A549 (cell line): ENCODE data around the gene CADM1. TPM values are rescaled to one million over a fixed set of nuclear protein-coding genes. Genes with fewer than 3 reads are reported as not detected.
A peak's percentile ranks its signal among the peaks of the same experiment; 100 is the strongest.

Experiments
- ATAC-seq, 2 experiments: fragments of 200-7000 bp in 1 of 2; fragments of >200 bp in 1 of 2; cut with Nextera tagmentation in 1 of 2; cut with Tn5 transposase in 1 of 2; 3 replicates each; pipeline versions ENCODE4 v1.8.0 to v1.9.1; 2018 to 2020; ENCODE audit warnings: mild to moderate bottlenecking in 1 of 2, moderate library complexity in 1 of 2
- CTCF ChIA-PET: fragments of 300-600 bp; sonication (Branson Sonifier 250); formaldehyde crosslinking; extraction: SDS; loops from one replicate; lab custom pipeline; 2021; ENCODE audit warnings: antibody characterized with exemption, inconsistent platforms; lab: Yijun Ruan, JAX
- POLR2A ChIA-PET: fragments of 350-600 bp; formaldehyde crosslinking; extraction: SDS; loops from one replicate; lab custom pipeline; 2021; ENCODE audit warnings: antibody characterized with exemption, inconsistent platforms; lab: Yijun Ruan, JAX
- DNase-seq, 2 experiments: peaks; one replicate each; pipeline versions ENCODE4 v3.0.0 to v3.0.0-alpha.2; 2011 to 2016; ENCODE audit warnings: low read depth in 1 of 2, low spot score in 1 of 2
- FAIRE-seq: peaks from 2 replicates; lab custom pipeline; 2011; peaks lifted over from hg19 to GRCh38; lab: Jason Lieb, UNC
- H3K27ac ChIP-seq, 2 experiments: fragments of >200 bp; sonication (Bioruptor Twin); formaldehyde crosslinking; 3 replicates each; pipeline ENCODE4 v1.5.1; 2016 to 2017
- H3K4me1 ChIP-seq: fragments of >200 bp; sonication (Bioruptor Twin); formaldehyde crosslinking; 3 replicates; pipeline ENCODE4 v1.6.1; 2016
- H3K4me2 ChIP-seq: fragments of >200 bp; sonication (Bioruptor Twin); formaldehyde crosslinking; 3 replicates; pipeline ENCODE4 v1.6.1; 2016
- H3K4me3 ChIP-seq: fragments of >200 bp; sonication (Bioruptor Twin); formaldehyde crosslinking; 3 replicates; pipeline ENCODE4 v1.5.1; 2016
- H3K9me3 ChIP-seq: fragments of >200 bp; sonication (Bioruptor Twin); formaldehyde crosslinking; 3 replicates; pipeline ENCODE4 v1.6.1; 2016
- CEBPB ChIP-seq, 2 experiments: fragments of >200 bp in 1 of 2; sonication (Bioruptor Twin) in 1 of 2; formaldehyde crosslinking in 1 of 2; IDR thresholded peaks; 2 replicates each; pipeline ENCODE4 v1.6.1; 2012 to 2016
- EP300 ChIP-seq, 2 experiments: fragments of >200 bp; sonication (Bioruptor Twin); formaldehyde crosslinking; IDR thresholded peaks; 2 replicates in 1 of 2; 3 replicates in 1 of 2; pipeline ENCODE4 v1.6.1; 2016 to 2017
- FOXS1 ChIP-seq: fragments of 250-450 bp; sonication (Bioruptor Pico); IDR thresholded peaks from 2 replicates; pipeline ENCODE4 v1.5.0; 2020; ENCODE audit warnings: mild to moderate bottlenecking, moderate library complexity
- HEYL ChIP-seq: fragments of 250-450 bp; sonication (Bioruptor Pico); IDR thresholded peaks from 2 replicates; pipeline ENCODE4 v1.8.0; 2021; ENCODE audit warnings: mild to moderate bottlenecking, moderate library complexity
- HOXB13 ChIP-seq: fragments of 250-450 bp; sonication (Bioruptor Pico); IDR thresholded peaks from 2 replicates; pipeline ENCODE4 v1.5.0; 2020; ENCODE audit warnings: low read depth, mild to moderate bottlenecking, moderate library complexity
- HOXB5 ChIP-seq: fragments of 250-450 bp; sonication (Bioruptor Pico); IDR thresholded peaks from 2 replicates; pipeline ENCODE4 v1.5.0; 2020; ENCODE audit warnings: mild to moderate bottlenecking, moderate library complexity
- KDM5A ChIP-seq: fragments of 200-600 bp; sonication (generic); IDR thresholded peaks from 2 replicates; pipeline ENCODE4 v1.6.1; 2016; ENCODE audit warnings: antibody characterized with exemption, mild to moderate bottlenecking
- MAFK ChIP-seq: fragments of 450-650 bp; IDR thresholded peaks from 2 replicates; pipeline ENCODE4 v1.6.1; 2014; ENCODE audit not compliant: partially characterized antibody
- MYC ChIP-seq: IDR thresholded peaks from 2 replicates; pipeline ENCODE4 v1.6.1; 2012; ENCODE audit warnings: mild to moderate bottlenecking, inconsistent platforms, low read length, improper control_type of control experiment, borderline replicate concordance
- NPAS2 ChIP-seq: fragments of 250-450 bp; sonication (Bioruptor Pico); IDR thresholded peaks from 2 replicates; pipeline ENCODE4 v1.8.0; 2022; ENCODE audit warnings: mild to moderate bottlenecking, moderate library complexity, borderline replicate concordance
- PHF8 ChIP-seq: fragments of 200-600 bp; sonication (generic); IDR thresholded peaks from 2 replicates; pipeline ENCODE4 v1.6.1; 2016; ENCODE audit warnings: low read depth, mild to moderate bottlenecking, antibody characterized with exemption, moderate library complexity, borderline replicate concordance
- POLR2A ChIP-seq: IDR thresholded peaks from 2 replicates; pipeline ENCODE4 v1.6.1; 2012; ENCODE audit warnings: mild to moderate bottlenecking, low read length
- RCOR1 ChIP-seq: fragments of 150-350 bp; IDR thresholded peaks from 2 replicates; pipeline ENCODE4 v1.6.1; 2014; ENCODE audit warnings: antibody characterized with exemption, low read length, low read depth
- RNF2 ChIP-seq: fragments of 200-600 bp; sonication (generic); IDR thresholded peaks from 2 replicates; pipeline ENCODE4 v1.6.1; 2016; ENCODE audit warnings: low read depth, mild to moderate bottlenecking, antibody characterized with exemption, moderate library complexity, borderline replicate concordance
- TP53 ChIP-seq: fragments of 250-450 bp; sonication (Bioruptor Pico); IDR thresholded peaks from 2 replicates; pipeline ENCODE4 v1.5.0; 2021; ENCODE audit warnings: mild to moderate bottlenecking, moderate library complexity
- WGBS: methylation state at CpG from one replicate; pipeline ENCODE4 v1.1.6; 2017; ENCODE audit errors: missing lambda C conversion rate; 5-methylcytosine and 5-hydroxymethylcytosine counted together
- polyA plus RNA-seq, 4 experiments: library from polyadenylated mRNA; depleted of rRNA in 3 of 4; stranded (reverse); fragments of >200 nt; fragmentation: RNase III in 1 of 4; extraction: RNeasy Plus Mini Kit Qiagen cat#74134 plus additional on column Dnase treatment in 1 of 4; gene quantifications; 2 replicates in 3 of 4; 3 replicates in 1 of 4; pipeline ENCODE4 v1.2.3, GENCODE V29; 2011 to 2017
- TF ChIP-seq, protein P1 (sequence below): fragments of 450-650 bp; IDR thresholded peaks from 2 replicates; pipeline ENCODE4 v1.6.1; 2014; ENCODE audit warnings: antibody characterized with exemption
- TF ChIP-seq, protein P2 (sequence below): fragments of >200 bp; sonication (Bioruptor Twin); formaldehyde crosslinking; IDR thresholded peaks from 2 replicates; pipeline ENCODE4 v1.6.1; 2016
- TF ChIP-seq, protein P3 (sequence below): IDR thresholded peaks from 2 replicates; pipeline ENCODE4 v1.6.1; 2012; ENCODE audit warnings: low read depth, borderline replicate concordance
- TF ChIP-seq, protein P4 (sequence below): fragments of >200 bp; sonication (Bioruptor Twin); formaldehyde crosslinking; IDR thresholded peaks from 3 replicates; pipeline ENCODE4 v1.6.1; 2016

The CADM1 gene
- polyA plus RNA-seq, 2 of the 4 experiments (the other 2 are of a cell fraction): 33.4 to 36.7 TPM

DNA sequence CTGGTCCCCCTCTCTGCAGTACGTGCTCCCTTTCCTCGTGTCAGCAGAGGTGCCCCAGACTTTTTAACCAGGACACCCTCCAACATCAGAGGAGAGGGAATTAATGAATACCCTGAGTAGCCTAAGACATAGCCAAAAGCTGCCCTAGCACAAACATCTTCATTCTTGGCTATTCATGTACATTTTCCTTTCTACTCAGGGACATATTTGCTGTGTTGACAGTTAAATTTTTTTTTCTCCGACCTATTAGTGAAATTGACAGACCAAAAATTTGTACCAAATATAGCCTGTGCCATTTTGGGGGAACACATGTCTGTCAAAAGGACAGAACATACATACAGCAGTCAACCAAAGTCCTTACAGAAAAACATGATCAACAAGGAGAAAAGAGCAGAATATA lies 33.3 kb downstream of the CADM1 start:
- WGBS: 94% methylated on average over 3 of the region's 3 CpGs
- no peak overlapping the region for H3K4me3 ChIP-seq
- DNase-seq: no peak
- ChIA-PET POLR2A (no interaction called here), CTCF (interaction anchor here (1.4 kb wide), 1 partner anchor 173 kb away, joined by 3 read pairs; no protein-coding TSS in a partner anchor)
- peaks cover 12% of the 10 kb centered on the region for H3K4me1 ChIP-seq
- H3K9me3 ChIP-seq: no peaks in the 10 kb centered on the region
- no peak for FAIRE-seq
- ATAC-seq: no peak
- TF ChIP-seq CEBPB (IDR thresholded peaks at IDR 0.05) (no peak), MAFK (peak; percentile 24)
- H3K4me2 ChIP-seq: peak overlapping the region; percentile 30
- H3K27ac ChIP-seq: no peak overlapping the region

DNA sequence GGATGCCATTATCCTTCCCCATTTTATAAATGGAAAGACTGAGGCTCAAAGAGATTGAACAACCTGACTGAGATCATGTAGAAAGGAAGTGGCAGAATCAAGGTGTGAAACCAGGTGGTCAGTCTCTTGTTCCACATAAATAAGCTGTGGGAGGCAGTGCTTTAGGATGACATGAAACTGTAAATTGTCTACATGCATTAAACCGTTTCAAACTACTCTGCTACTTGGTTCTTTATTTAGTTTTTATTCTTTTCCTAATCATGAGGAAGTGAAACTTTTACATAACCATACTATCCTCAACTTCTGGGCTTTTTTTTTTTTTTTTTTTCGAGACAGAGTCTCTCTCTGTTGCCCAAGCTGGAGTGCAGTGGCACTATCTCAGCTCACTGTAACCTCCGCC lies 34.9 kb downstream of the CADM1 start:
- 55% methylated on average over 2 of the region's 3 CpGs for WGBS
- no peak for TF ChIP-seq TP53 (CRISPR knock-in tag)
- TF ChIP-seq MYC: no peak
- TF ChIP-seq, protein P1, sequence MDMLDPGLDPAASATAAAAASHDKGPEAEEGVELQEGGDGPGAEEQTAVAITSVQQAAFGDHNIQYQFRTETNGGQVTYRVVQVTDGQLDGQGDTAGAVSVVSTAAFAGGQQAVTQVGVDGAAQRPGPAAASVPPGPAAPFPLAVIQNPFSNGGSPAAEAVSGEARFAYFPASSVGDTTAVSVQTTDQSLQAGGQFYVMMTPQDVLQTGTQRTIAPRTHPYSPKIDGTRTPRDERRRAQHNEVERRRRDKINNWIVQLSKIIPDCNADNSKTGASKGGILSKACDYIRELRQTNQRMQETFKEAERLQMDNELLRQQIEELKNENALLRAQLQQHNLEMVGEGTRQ: no peak
- TF ChIP-seq, protein P2, sequence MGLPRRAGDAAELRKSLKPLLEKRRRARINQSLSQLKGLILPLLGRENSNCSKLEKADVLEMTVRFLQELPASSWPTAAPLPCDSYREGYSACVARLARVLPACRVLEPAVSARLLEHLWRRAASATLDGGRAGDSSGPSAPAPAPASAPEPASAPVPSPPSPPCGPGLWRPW: no peak
- TF ChIP-seq PHF8: no peak
- TF ChIP-seq, protein P3, sequence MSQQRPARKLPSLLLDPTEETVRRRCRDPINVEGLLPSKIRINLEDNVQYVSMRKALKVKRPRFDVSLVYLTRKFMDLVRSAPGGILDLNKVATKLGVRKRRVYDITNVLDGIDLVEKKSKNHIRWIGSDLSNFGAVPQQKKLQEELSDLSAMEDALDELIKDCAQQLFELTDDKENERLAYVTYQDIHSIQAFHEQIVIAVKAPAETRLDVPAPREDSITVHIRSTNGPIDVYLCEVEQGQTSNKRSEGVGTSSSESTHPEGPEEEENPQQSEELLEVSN: no peak
- no peak for TF ChIP-seq HOXB5
- TF ChIP-seq POLR2A: no peak
- no peak for TF ChIP-seq FOXS1 (CRISPR knock-in tag)
- no peak for TF ChIP-seq RNF2
- no peak for TF ChIP-seq RCOR1
- Histone ChIP-seq H3K4me3 (no peak overlapping the region), H3K9me3 (no peaks in the 10 kb centered on the region), H3K4me2 (no peak overlapping the region), H3K4me1 (peaks cover 12% of the 10 kb centered on the region), H3K27ac (no peak overlapping the region)
- FAIRE-seq (no peak), ATAC-seq (no peak), DNase-seq (no peak)
- ChIA-PET CTCF (no interaction called here), POLR2A (no interaction called here)

DNA sequence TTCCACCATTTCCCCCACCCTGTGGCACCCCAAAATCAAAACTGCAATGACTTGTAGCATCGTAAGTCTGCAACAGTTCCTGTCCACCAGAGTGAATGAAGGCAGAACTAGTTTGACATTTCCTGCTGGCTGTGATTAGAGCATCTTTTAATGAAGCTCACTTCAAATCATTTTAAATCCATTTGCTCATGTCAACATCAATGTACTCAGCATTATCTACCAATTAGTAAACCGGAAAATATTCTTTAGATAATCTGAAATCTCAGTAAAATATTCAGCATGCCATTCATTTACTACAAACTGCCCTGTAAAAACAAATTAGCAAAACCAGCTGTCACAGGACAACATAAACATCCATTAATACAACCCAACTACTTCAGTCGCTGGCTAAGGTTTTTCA lies 38.1 kb downstream of the CADM1 start:
- no peak for FAIRE-seq
- CTCF ChIA-PET: no interaction called here
- WGBS: 96% methylated on average over 3 of the region's 3 CpGs
- Histone ChIP-seq H3K4me1 (peaks cover 4% of the 10 kb centered on the region), H3K27ac (no peak overlapping the region), H3K9me3 (no peaks in the 10 kb centered on the region), H3K4me2 (no peak overlapping the region), H3K4me3 (no peak overlapping the region)
- no peak for DNase-seq
- POLR2A ChIA-PET: no interaction called here
- no peak for ATAC-seq
- TF ChIP-seq HOXB13 (CRISPR knock-in tag) (no peak), KDM5A (no peak), HEYL (no peak), PHF8 (no peak), NPAS2 (CRISPR knock-in tag) (no peak), EP300 (IDR thresholded peaks at IDR 0.05) (no peak)
- TF ChIP-seq, protein P1: no peak
- TF ChIP-seq, protein P4, sequence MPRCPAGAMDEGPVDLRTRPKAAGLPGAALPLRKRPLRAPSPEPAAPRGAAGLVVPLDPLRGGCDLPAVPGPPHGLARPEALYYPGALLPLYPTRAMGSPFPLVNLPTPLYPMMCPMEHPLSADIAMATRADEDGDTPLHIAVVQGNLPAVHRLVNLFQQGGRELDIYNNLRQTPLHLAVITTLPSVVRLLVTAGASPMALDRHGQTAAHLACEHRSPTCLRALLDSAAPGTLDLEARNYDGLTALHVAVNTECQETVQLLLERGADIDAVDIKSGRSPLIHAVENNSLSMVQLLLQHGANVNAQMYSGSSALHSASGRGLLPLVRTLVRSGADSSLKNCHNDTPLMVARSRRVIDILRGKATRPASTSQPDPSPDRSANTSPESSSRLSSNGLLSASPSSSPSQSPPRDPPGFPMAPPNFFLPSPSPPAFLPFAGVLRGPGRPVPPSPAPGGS: no peak
